Dermis blood vessel endothelial cell (primary cell): Measurements from ENCODE around the gene AOX1. TPM values are rescaled to one million over a fixed set of nuclear protein-coding genes. Genes with fewer than 3 reads are reported as not detected.
"Not testable (repeated sequence)": the region's sequence is repeated elsewhere in the genome, so short reads cannot be mapped to it uniquely, and the experiment has no call there.

Experiments used
- DNase-seq: peaks from one replicate; pipeline ENCODE4 v3.0.0; 2010
- total RNA-seq: library from RNA; depleted of rRNA; stranded (reverse); fragments of >200 nt; gene quantifications from 2 replicates; pipeline ENCODE4 v1.2.3, GENCODE V29; 2014

The AOX1 gene
- total RNA-seq, 1 donor from 2014 or later: 2.6 TPM

DNA sequence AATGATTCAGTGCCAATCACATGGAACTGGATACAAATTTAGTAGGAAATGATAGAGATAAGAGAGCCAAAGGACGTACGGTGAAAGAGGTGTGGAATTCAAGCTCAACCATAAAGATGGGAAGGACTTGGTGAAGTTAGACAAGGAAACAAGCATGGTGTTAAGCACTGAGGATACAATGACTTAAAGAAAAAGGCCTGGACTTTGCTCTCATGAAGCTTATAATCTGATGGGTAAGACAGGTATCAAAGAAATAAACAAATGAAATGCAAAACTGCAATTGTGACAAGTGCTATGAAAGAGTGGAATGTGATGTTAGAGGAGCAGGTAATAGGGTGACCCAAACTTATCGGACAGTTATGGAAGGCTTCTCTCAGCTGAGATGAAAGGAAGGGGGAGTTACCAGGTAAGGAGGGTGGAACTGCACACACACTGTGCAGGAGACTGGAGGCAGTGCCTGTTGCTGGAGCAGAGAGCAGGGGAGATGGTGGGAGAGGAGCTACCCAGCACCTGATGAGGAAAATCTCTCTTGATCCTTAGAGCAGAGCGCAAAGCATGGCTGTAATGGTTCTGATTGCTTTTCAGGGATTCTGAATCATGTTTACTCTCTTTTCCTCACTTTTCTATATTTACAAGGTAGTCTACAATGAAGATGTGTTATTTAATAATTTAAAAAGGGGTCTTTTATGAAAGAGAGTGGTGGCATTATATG is 118.3 kb downstream of the AOX1 start:
- no peak for DNase-seq

GRCh38 chr2:200705305-200706041 is 119.7 kb downstream of the AOX1 start:
- peak; percentile 36 for DNase-seq

- no peak for DNase-seq
Measured at GRCh38 chr2:200708943-200709342, 123.1 kb downstream of the AOX1 start.

DNA sequence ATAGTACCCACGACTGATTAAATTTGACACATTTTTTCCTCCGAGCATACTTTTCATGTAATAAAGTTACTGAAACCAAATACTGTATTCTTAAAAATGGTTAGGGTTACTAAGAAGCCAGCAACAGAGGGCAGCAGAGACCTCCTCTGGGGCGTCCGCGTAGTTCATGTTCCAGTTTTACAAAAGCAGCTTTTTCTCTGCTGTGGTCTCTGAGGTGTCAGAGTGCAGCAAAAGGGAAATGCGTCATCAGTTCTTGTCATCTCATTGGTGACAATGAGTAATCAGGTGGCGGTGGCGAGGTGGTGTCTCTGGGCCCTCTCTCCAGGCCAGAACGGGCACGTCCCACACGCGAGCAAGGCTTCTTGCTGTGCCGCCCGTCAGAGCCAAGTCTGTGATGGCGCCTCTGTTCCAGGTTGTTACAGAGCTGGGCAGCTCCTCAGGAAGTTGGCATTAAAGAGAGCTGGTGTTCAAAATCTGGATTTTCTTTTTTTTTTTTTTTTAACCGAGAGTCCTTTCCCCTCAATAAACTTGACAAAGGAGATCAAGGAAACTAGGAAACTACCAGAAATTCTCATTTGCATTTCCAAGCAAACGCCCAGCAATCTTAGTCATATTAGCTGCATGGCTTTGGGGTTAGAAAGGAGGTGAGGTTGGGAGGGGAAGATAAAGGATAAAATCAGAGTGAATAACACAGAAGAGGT is 127.3 kb downstream of the AOX1 start:
- peak; percentile 94 for DNase-seq

DNA sequence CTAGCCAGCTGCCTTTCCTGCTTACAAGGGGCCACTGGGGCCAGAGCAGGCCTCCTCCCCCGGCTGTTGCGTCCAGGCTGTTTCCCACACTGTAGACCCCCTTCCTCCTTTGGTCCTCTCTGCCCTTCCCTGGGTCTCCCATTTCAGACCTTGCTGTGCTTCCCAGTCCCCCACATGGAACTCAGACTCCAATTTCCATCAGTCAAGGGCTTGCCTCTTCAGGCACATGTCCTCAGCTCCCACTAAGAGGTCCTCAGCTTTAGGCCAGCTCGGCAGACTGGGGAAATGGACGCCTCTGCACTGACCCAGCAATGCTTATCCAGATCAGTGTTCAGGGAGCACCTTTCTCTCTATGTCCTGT is 127.9 kb downstream of the AOX1 start:
- DNase-seq: no peak

- DNase-seq: not testable (repeated sequence)
Measured at GRCh38 chr2:200715014-200715413, 129.2 kb downstream of the AOX1 start.

GRCh38 chr2:200716386-200716785 is 130.6 kb downstream of the AOX1 start:
- DNase-seq: no peak

Other genes starting within 250 kb of the AOX1 start
- gene KCTD18, start 75.9 kb upstream of the AOX1 start, total RNA-seq: 11.0 and 11.1 TPM in 2 replicates
- gene SGO2, start 59.8 kb upstream of the AOX1 start, total RNA-seq: 4.9 and 15.9 TPM in 2 replicates
- 510 and 784 TPM in 2 replicates for gene BZW1, start 225.9 kb downstream of the AOX1 start, total RNA-seq